PC-3 (cell line): ENCODE results near the gene TEKT3. TPM values are rescaled to one million over a fixed set of nuclear protein-coding genes. Genes with fewer than 3 reads are reported as not detected.

Experiments
- ATAC-seq: fragments of 200-7000 bp; cut with Tn5 transposase; 2 replicates; pipeline ENCODE4 v1.9.1; 2020; ENCODE audit warnings: mild to moderate bottlenecking, moderate library complexity
- BruUV-seq: library from RNA; stranded (reverse); fragments of 400-500 nt; replicated peaks from 2 replicates; lab custom pipeline; 2021; lab: Mats Ljungman, UMichigan
- CTCF ChIA-PET: fragments of 300-600 bp; sonication (Branson Sonifier 250); formaldehyde crosslinking; loops from one replicate; lab custom pipeline; 2022; ENCODE audit warnings: antibody characterized with exemption; lab: Charles Lee
- POLR2A ChIA-PET: fragments of 300-600 bp; sonication (Branson Sonifier 250); formaldehyde crosslinking; loops from one replicate; lab custom pipeline; 2022; ENCODE audit warnings: antibody characterized with exemption; ENCODE audit not compliant: unreplicated experiment; lab: Charles Lee
- DNase-seq: peaks from one replicate; pipeline ENCODE4 v3.0.0-alpha.2; 2015
- H2AFZ ChIP-seq: fragments of 300-600 bp; sonication (generic); 2 replicates; pipeline ENCODE4 v1.6.0; 2016; ENCODE audit warnings: antibody characterized with exemption, low read length
- H3F3A ChIP-seq: fragments of 300-600 bp; sonication (generic); one replicate; pipeline ENCODE4 v1.6.0; 2017; ENCODE audit warnings: antibody characterized with exemption, low read length, control low read depth, mild to moderate bottlenecking; ENCODE audit not compliant: unreplicated experiment
- H3K27ac ChIP-seq: fragments of 300-600 bp; sonication (generic); 2 replicates; pipeline ENCODE4 v1.5.1; 2016; ENCODE audit warnings: mild to moderate bottlenecking, low read length
- H3K27me3 ChIP-seq: fragments of 300-600 bp; sonication (generic); 2 replicates; pipeline ENCODE4 v1.6.1; 2016; ENCODE audit warnings: low read length, mixed read lengths
- H3K36me3 ChIP-seq: fragments of 300-600 bp; sonication (generic); 2 replicates; pipeline ENCODE4 v1.6.1; 2016; ENCODE audit warnings: low read depth, mixed run types, low read length, mixed read lengths
- H3K4me1 ChIP-seq: fragments of 300-600 bp; sonication (generic); 2 replicates; pipeline ENCODE4 v1.5.1; 2016; ENCODE audit warnings: low read length; ENCODE audit not compliant: insufficient read depth
- H3K4me2 ChIP-seq: fragments of 300-600 bp; sonication (generic); 2 replicates; pipeline ENCODE4 v1.6.0; 2016; ENCODE audit warnings: low read length
- H3K4me3 ChIP-seq: fragments of 300-600 bp; sonication (generic); 2 replicates; pipeline ENCODE4 v1.5.1; 2016; ENCODE audit warnings: mild to moderate bottlenecking, low read length, mixed read lengths
- H3K79me2 ChIP-seq: fragments of 300-600 bp; sonication (generic); 2 replicates; pipeline ENCODE4 v1.6.1; 2017; ENCODE audit warnings: low read length, mixed read lengths
- H3K9ac ChIP-seq: fragments of 300-600 bp; sonication (generic); 2 replicates; pipeline ENCODE4 v1.6.0; 2016; ENCODE audit warnings: mild to moderate bottlenecking, low read length
- H3K9me2 ChIP-seq: fragments of 300-600 bp; sonication (generic); replicated peaks from 2 replicates; pipeline ENCODE4 v1.6.1; 2016; ENCODE audit warnings: mixed run types, low read length, mixed read lengths
- H3K9me3 ChIP-seq: fragments of 300-600 bp; sonication (generic); 2 replicates; pipeline ENCODE4 v1.6.1; 2016; ENCODE audit warnings: low read length, mixed read lengths
- H4K20me1 ChIP-seq: fragments of 300-600 bp; sonication (generic); 2 replicates; pipeline ENCODE4 v1.6.1; 2016; ENCODE audit warnings: low read length, mixed read lengths
- EZH2 ChIP-seq: fragments of 300-600 bp; sonication (generic); IDR thresholded peaks from one replicate; pipeline ENCODE4 v1.6.1; 2017; ENCODE audit warnings: antibody characterized with exemption, mild to moderate bottlenecking, low read length; ENCODE audit not compliant: unreplicated experiment
- EZH2phosphoT487 ChIP-seq: fragments of 300-600 bp; sonication (generic); IDR thresholded peaks from 2 replicates; pipeline ENCODE4 v1.6.1; 2018; ENCODE audit warnings: mild to moderate bottlenecking, antibody characterized with exemption, low read length, borderline replicate concordance
- intact Hi-C: fragments of 100-400 bp; cut with micrococcal nuclease; formaldehyde crosslinking; loops from 2 replicates; pipeline ENCODE4 v1.9.0; 2023
- total RNA-seq: library from RNA; depleted of rRNA; stranded (reverse); fragments of >200 nt; gene quantifications from 2 replicates; pipeline ENCODE4 v1.2.3, GENCODE V29; 2014
- TF ChIP-seq, protein P1 (sequence below): fragments of 300-600 bp; sonication (generic); conservative IDR thresholded peaks from 2 replicates; pipeline ENCODE4 v1.5.1; 2017; ENCODE audit warnings: antibody characterized with exemption, low read depth, mild to moderate bottlenecking, low read length

TEKT3 gene
- total RNA-seq, 1 experiment from 2014 or later: not detected

- CTCF ChIA-PET: no interaction called here
- no peak overlapping the region for H3K4me2 ChIP-seq
- BruUV-seq: no TSS peak
These were observed 69.7 kb downstream of the TEKT3 start for GRCh38 chr17:15271741-15272140.

GRCh38 chr17:15270628-15271381, 70.6 kb downstream of the TEKT3 start:
- TF ChIP-seq EZH2: no peak
- TF ChIP-seq EZH2phosphoT487: no peak
- TF ChIP-seq, protein P1, sequence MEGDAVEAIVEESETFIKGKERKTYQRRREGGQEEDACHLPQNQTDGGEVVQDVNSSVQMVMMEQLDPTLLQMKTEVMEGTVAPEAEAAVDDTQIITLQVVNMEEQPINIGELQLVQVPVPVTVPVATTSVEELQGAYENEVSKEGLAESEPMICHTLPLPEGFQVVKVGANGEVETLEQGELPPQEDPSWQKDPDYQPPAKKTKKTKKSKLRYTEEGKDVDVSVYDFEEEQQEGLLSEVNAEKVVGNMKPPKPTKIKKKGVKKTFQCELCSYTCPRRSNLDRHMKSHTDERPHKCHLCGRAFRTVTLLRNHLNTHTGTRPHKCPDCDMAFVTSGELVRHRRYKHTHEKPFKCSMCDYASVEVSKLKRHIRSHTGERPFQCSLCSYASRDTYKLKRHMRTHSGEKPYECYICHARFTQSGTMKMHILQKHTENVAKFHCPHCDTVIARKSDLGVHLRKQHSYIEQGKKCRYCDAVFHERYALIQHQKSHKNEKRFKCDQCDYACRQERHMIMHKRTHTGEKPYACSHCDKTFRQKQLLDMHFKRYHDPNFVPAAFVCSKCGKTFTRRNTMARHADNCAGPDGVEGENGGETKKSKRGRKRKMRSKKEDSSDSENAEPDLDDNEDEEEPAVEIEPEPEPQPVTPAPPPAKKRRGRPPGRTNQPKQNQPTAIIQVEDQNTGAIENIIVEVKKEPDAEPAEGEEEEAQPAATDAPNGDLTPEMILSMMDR: no peak
- Histone ChIP-seq H2AFZ (no peak overlapping the region), H3F3A (peaks cover 4% of the 10 kb centered on the region), H3K9me2 (no peaks in the 10 kb centered on the region), H3K4me2 (no peak overlapping the region), H3K27ac (no peak overlapping the region), H3K36me3 (no peaks in the 10 kb centered on the region), H3K79me2 (no peaks in the 10 kb centered on the region), H3K9ac (no peak overlapping the region), H4K20me1 (no peaks in the 10 kb centered on the region), H3K4me3 (no peak overlapping the region), H3K27me3 (no peaks in the 10 kb centered on the region), H3K9me3 (no peaks in the 10 kb centered on the region), H3K4me1 (peaks cover 24% of the 10 kb centered on the region)
- ChIA-PET CTCF (no interaction called here), POLR2A (no interaction called here)
- no peak for ATAC-seq
- BruUV-seq: no TSS peak
- no peak for DNase-seq
- intact Hi-C loops: no loop called here

More at GRCh38 chr17:15271741-15272140, 69.7 kb downstream of the TEKT3 start:
- no peak for ATAC-seq
- no peaks in the 10 kb centered on the region for H3K79me2 ChIP-seq
- H3K9ac ChIP-seq: no peak overlapping the region; the same call in 1 of the 2 replicates
- POLR2A ChIA-PET: no interaction called here
- no peaks in the 10 kb centered on the region for H3K27me3 ChIP-seq
- no peaks in the 10 kb centered on the region for H3K36me3 ChIP-seq
- no peaks in the 10 kb centered on the region for H3K9me2 ChIP-seq
- H2AFZ ChIP-seq: no peak overlapping the region
- no peak for DNase-seq
- no peak overlapping the region for H3K4me3 ChIP-seq
- intact Hi-C loops: no loop called here
- H4K20me1 ChIP-seq: no peaks in the 10 kb centered on the region
- peaks cover 4% of the 10 kb centered on the region for H3F3A ChIP-seq
- no peak overlapping the region for H3K27ac ChIP-seq
- H3K4me1 ChIP-seq: peaks cover 29% of the 10 kb centered on the region
- no peaks in the 10 kb centered on the region for H3K9me3 ChIP-seq
- TF ChIP-seq EZH2 (no peak), EZH2phosphoT487 (no peak)
- TF ChIP-seq, protein P1: no peak

DNA sequence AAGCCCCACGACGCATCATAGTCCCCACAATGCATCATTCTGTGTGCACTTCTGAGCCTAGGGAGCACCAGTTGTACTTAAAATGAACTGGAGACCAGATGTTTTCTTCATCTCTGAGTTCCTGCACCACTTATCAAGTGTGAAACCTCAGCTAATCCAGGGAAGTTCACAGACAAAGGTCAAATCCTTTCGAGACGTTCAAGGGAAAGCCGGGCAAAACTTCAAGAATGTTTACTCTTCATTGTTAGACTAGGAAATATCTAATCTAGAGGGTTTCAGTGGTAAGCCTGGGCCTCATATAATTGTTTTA, 71.7 kb downstream of the TEKT3 start:
- ChIA-PET POLR2A (no interaction called here), CTCF (no interaction called here)
- intact Hi-C loops: no loop called here
- peaks cover 4% of the 10 kb centered on the region for H3F3A ChIP-seq
- no peaks in the 10 kb centered on the region for H3K27me3 ChIP-seq
- H3K36me3 ChIP-seq: no peaks in the 10 kb centered on the region
- no peaks in the 10 kb centered on the region for H3K9me3 ChIP-seq
- ATAC-seq (no peak), DNase-seq (no peak)
- no peak overlapping the region for H2AFZ ChIP-seq
- no peaks in the 10 kb centered on the region for H4K20me1 ChIP-seq
- no peak overlapping the region for H3K9ac ChIP-seq
- no peaks in the 10 kb centered on the region for H3K79me2 ChIP-seq
- no peak overlapping the region for H3K4me3 ChIP-seq
- no TSS peak for BruUV-seq
- TF ChIP-seq EZH2phosphoT487 (no peak), EZH2 (no peak)
- TF ChIP-seq, protein P1: no peak
- no peaks in the 10 kb centered on the region for H3K9me2 ChIP-seq
- no peak overlapping the region for H3K4me2 ChIP-seq
- peaks cover 35% of the 10 kb centered on the region for H3K4me1 ChIP-seq
- no peak overlapping the region for H3K27ac ChIP-seq
